Ascending aorta (tissue), 2 donors: ENCODE measurements around the gene FHOD3. TPM values are rescaled to one million over a fixed set of nuclear protein-coding genes. Genes with fewer than 3 reads are reported as not detected.
A peak's percentile ranks its signal among the peaks of the same experiment; 100 is the strongest.

ENCODE experiments used
- DNase-seq, 2 donors: peaks; one replicate each; pipeline ENCODE4 v3.0.0-alpha.2; 2019; ENCODE audit warnings: low spot score in 2 of 2
- H3K27ac ChIP-seq, 2 donors: fragments of 200-600 bp; sonication (generic); one replicate each; pipeline ENCODE4 v1.5.1; 2016 to 2017; ENCODE audit warnings: mild to moderate bottlenecking in 1 of 2
- H3K27me3 ChIP-seq: fragments of 200-600 bp; sonication (generic); one replicate; pipeline ENCODE4 v1.5.1; 2017
- H3K36me3 ChIP-seq, 2 donors: fragments of 200-600 bp; sonication (generic); one replicate each; pipeline ENCODE4 v1.5.1; 2016
- H3K4me1 ChIP-seq, 2 donors: fragments of 200-600 bp; sonication (generic); one replicate each; pipeline ENCODE4 v1.5.1; 2016 to 2017; ENCODE audit warnings: mild to moderate bottlenecking in 1 of 2
- H3K4me3 ChIP-seq, 2 donors: fragments of 200-600 bp; sonication (generic); one replicate each; pipeline ENCODE4 v1.5.1; 2016 to 2017; ENCODE audit warnings: mild to moderate bottlenecking in 1 of 2
- H3K9me3 ChIP-seq, 2 donors: fragments of 200-600 bp; sonication (generic); one replicate each; pipeline ENCODE4 v1.5.1; 2016
- intact Hi-C: fragments of 100-400 bp; cut with DNase I; formaldehyde crosslinking; loops from one replicate; pipeline ENCODE4 v1.15.1; 2023
- total RNA-seq: library from RNA; depleted of rRNA; stranded (reverse); fragments of >200 nt; gene quantifications from one replicate; pipeline ENCODE4 v1.1.0, GENCODE V29; 2016
- TF ChIP-seq, protein P1 (sequence below), 3 experiments: fragments of 200-600 bp in 2 of 3; fragments of 450-650 bp in 1 of 3; sonication (generic) in 2 of 3; IDR thresholded peaks; one replicate each; pipeline ENCODE4 v1.5.1; 2016 to 2019; ENCODE audit warnings: antibody characterized with exemption in 3 of 3, mild to moderate bottlenecking in 1 of 3, moderate library complexity in 1 of 3

The FHOD3 gene
- total RNA-seq, 1 donor from 2014 or later, result 12.7 TPM

DNA sequence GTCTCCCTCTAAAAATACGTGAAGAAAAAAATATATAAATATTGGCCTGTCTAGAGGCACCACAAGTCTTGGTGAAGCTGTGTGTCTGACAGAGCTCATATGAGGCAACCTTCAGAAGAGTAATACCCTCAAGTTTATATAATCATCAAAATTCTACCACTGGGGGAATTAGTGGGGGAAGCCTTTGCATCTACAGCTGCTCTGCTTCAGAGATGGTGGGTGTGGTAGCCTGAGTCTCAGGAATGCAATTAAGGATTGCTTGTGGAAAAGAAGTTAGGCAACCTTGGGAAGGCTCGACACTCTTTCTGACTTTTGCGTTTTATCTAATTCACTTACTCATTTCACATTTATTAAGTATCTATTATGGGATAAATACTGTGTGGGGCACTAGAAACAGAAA, 513.9 kb downstream of the FHOD3 start:
- Histone ChIP-seq H3K4me1 (peaks cover 0 to 4% of the 10 kb centered on the region in 2 donors), H3K9me3 (no peaks in the 10 kb centered on the region), H3K36me3 (peaks cover 10 to 12% of the 10 kb centered on the region in 2 donors), H3K27me3 (no peaks in the 10 kb centered on the region), H3K27ac (no peak overlapping the region), H3K4me3 (no peak overlapping the region)
- intact Hi-C loops, result no loop called here
- TF ChIP-seq, protein P1, sequence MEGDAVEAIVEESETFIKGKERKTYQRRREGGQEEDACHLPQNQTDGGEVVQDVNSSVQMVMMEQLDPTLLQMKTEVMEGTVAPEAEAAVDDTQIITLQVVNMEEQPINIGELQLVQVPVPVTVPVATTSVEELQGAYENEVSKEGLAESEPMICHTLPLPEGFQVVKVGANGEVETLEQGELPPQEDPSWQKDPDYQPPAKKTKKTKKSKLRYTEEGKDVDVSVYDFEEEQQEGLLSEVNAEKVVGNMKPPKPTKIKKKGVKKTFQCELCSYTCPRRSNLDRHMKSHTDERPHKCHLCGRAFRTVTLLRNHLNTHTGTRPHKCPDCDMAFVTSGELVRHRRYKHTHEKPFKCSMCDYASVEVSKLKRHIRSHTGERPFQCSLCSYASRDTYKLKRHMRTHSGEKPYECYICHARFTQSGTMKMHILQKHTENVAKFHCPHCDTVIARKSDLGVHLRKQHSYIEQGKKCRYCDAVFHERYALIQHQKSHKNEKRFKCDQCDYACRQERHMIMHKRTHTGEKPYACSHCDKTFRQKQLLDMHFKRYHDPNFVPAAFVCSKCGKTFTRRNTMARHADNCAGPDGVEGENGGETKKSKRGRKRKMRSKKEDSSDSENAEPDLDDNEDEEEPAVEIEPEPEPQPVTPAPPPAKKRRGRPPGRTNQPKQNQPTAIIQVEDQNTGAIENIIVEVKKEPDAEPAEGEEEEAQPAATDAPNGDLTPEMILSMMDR (IDR thresholded peaks at IDR 0.05), result no peak
- no peak for DNase-seq

DNA sequence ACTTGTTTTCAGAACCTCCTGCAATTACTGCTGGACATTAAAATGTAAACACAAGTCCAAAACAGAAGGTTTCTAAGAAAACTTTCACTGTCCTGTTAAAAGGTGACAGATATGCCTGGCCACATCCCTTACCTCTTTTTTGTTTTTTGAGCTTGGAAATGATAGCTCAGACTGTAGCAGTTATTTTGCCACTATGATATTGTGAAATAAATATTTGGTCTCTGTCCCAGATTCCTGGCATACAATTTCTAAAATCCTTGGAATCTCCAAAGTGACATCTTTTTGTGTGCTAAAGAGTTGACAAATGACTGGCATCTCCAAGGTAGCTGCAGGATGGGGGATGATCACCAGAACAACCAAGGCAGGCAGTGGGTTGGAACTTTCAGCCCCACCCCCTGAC, 514.4 kb downstream of the FHOD3 start:
- no peak overlapping the region for H3K4me3 ChIP-seq
- no peaks in the 10 kb centered on the region for H3K27me3 ChIP-seq
- peak overlapping the region in 1 of 2 donors; percentile 9 for H3K27ac ChIP-seq
- no peak for DNase-seq
- peaks cover 0 to 4% of the 10 kb centered on the region in 2 donors for H3K4me1 ChIP-seq
- intact Hi-C loops, result no loop called here
- peaks cover 11 to 16% of the 10 kb centered on the region in 2 donors for H3K36me3 ChIP-seq
- TF ChIP-seq, protein P1 (IDR thresholded peaks at IDR 0.05), result no peak
- no peaks in the 10 kb centered on the region for H3K9me3 ChIP-seq

DNA sequence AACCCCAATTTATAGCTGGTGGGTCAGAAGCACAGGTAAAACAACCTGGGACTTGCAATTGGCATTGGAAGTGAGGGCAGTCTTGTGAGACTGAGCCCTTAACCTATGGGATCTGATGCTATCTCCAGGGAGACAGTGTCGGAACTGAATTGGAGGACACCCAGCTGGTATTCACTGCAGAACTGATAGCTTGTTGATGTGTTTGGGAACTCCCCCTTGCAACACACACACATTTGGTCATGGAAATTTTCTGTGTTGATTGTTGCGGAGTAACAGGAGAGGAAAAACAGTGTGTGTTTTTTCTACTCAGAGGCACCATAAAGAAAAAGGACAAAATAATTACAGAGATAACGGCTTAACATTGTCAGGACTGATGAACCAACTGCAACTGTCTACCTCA, 515.2 kb downstream of the FHOD3 start:
- intact Hi-C loops, result no loop called here
- H3K4me3 ChIP-seq, result no peak overlapping the region
- no peaks in the 10 kb centered on the region for H3K9me3 ChIP-seq
- H3K27me3 ChIP-seq, result no peaks in the 10 kb centered on the region
- TF ChIP-seq, protein P1 (IDR thresholded peaks at IDR 0.05), result no peak
- peaks cover 8 to 21% of the 10 kb centered on the region in 2 donors for H3K36me3 ChIP-seq
- no peak overlapping the region for H3K27ac ChIP-seq
- peaks cover 0 to 4% of the 10 kb centered on the region in 2 donors for H3K4me1 ChIP-seq
- no peak for DNase-seq

DNA sequence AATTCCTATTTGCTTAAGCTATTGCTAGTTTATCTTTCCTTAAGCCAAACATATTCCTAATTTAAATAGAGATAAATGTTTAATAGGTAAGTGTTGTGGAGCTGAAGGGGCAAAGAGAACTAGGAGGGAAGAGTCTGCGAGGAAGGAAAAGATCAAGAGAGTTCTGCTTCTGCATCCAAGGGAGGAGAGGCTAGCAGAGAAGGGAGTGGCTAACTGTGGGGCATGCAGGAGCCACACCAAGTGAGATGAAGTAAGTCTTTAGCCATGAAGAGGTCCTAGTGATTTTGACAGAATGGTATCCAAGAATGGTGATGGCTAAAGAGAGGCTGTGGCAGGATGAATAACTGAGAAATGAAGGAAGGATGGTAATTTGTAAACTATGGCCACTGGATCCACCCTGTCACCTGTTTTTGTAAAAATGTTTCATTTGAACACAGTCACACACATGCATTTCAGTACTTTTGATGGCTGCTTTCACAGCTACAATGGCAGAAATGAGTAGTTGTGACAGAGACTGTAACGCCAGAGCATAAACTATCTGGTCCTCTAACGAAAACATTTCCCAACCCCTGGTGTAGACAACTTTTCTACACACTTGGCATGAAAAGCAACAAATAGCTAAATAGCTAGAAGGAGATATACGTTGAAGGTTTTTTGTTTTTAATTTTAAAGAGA, 515.7 kb downstream of the FHOD3 start:
- Histone ChIP-seq H3K4me3 (no peak overlapping the region), H3K27ac (no peak overlapping the region), H3K27me3 (no peaks in the 10 kb centered on the region), H3K4me1 (peaks cover 0 to 4% of the 10 kb centered on the region in 2 donors), H3K9me3 (no peaks in the 10 kb centered on the region), H3K36me3 (peaks cover 8 to 27% of the 10 kb centered on the region in 2 donors)
- no peak for DNase-seq
- TF ChIP-seq, protein P1 (IDR thresholded peaks at IDR 0.05), result no peak
- intact Hi-C loops, result no loop called here

- Histone ChIP-seq H3K27ac (no peak overlapping the region), H3K36me3 (peaks cover 12 to 30% of the 10 kb centered on the region in 2 donors), H3K4me1 (peaks cover 0 to 4% of the 10 kb centered on the region in 2 donors), H3K4me3 (no peak overlapping the region), H3K9me3 (no peaks in the 10 kb centered on the region), H3K27me3 (no peaks in the 10 kb centered on the region)
- intact Hi-C loops, result no loop called here
- DNase-seq, result no peak
- TF ChIP-seq, protein P1 (IDR thresholded peaks at IDR 0.05), result no peak
These were observed 516.3 kb downstream of the FHOD3 start for GRCh38 chr18:36813824-36814223.
